Fibroblast of gingiva (primary cell): ENCODE results near the gene PPP5C.
"Not testable (repeated sequence)": the region's sequence is repeated elsewhere in the genome, so short reads cannot be mapped to it uniquely, and the experiment has no call there.

Experiments
- DNase-seq: peaks from one replicate; pipeline ENCODE4 v3.0.0-alpha.2; 2011; ENCODE audit warnings: low read depth

PPP5C gene

DNA sequence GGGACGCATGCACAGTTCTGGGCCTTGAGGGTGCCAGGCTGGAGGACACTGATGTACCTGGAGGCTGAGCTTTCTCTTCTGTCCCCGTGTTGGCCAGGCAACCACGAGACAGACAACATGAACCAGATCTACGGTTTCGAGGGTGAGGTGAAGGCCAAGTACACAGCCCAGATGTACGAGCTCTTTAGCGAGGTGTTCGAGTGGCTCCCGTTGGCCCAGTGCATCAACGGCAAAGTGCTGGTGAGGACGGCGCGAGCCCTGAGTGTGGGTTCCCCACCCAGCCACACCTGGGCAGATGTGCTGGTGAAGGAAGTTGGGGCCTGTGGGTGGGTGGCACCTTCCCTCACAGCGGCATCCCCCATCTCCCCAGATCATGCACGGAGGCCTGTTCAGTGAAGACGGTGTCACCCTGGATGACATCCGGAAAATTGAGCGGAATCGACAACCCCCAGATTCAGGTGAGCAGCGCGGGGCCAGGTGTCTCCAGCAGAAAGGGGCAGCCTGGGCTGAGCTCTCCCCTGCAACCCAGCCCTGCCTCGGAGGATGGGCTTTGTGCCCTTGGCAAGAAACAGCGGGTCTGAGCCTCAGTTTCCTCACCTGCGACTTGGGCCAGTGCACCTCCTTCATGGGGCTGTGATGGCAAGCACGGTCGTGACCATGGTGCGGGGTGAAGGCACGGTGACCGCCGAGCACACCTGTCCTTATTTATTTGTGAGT is 40.3 kb downstream of the PPP5C start:
- no peak for DNase-seq

DNA sequence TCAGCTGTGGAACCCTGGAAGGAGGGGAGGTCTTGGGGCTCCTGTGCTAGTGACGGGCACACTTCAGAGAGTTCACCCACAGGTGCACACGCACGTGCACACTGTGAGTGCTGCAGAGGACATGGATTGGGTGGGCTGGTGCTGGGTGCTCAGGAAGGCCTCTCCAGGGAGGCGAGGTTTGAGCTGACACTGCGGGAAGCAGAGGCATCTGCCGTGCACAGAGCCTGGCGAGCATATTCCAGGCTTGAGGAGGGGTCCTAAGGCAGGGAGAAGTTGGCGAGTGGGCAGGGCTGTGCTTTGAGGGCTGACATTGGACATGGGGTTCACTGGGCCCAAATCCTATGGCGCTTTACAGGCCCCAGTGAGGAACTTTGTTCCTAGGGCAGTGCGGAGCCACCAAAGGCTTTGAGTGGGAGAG is 40.8 kb downstream of the PPP5C start:
- DNase-seq = no peak

DNA sequence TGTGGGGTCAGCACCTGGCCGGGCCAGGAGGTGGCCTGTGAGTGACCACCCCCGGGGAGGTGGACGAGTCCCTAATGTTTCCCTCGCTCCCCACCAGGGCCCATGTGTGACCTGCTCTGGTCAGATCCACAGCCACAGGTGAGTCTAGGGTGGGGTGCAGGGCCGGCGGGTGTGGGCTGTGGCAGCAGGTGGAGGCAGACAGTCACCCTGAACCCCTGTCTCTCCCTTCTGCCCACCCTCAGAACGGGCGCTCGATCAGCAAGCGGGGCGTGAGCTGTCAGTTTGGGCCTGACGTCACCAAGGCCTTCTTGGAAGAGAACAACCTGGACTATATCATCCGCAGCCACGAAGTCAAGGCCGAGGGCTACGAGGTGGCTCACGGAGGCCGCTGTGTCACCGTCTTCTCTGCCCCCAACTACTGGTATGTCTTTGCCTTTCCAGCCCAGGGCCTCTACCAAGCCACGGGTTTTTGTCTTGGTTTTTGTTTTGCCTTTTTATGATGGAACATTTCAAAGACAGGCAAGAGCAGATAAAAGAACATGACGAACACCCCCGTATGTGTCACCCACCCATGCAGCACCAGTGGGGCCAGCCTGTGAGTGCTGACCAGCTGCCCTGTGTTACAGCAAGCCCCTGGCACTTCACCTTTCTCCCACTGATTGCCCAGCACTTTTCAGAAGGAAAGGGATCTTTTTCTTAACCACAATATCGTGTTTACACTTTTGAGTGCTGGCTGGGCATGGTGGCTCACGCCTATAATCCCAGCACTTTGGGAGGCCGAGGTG is 41.6 kb downstream of the PPP5C start:
- no peak for DNase-seq

DNA sequence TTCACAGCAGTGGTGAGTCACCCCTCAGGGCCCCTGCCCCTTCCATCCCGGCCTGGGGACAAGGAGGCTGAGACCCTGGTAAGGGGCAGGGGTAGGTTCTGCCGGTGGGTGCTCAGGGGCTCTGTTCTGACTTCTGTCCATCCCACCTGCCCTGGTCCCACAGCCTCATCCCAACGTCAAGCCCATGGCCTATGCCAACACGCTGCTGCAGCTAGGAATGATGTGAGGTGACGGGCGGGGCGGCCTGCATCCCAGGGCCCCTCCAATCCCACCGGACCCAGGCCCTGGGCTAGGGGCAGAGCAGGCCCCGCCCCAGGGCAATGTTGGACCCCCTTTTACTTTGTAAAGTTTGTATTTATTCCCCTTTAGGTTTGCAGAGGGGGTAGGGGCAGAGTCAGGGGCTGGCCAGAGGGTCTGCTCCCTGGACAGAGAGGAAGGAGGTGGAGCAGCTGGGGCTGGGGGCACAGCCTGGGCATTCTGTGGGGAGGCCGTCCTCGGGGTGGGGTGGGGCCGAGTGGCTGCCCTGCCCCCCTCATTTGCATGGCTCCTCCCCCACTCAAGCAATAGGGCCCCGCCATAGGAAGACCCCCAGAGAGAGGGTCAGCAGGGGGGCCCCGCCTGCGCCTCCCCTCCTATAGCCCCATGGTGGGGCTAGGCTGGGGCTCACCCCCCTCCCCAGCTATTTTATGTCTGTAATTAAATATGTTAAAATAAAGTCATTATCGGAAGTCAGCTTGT is 43.4 kb downstream of the PPP5C start:
- no peak for DNase-seq

DNA sequence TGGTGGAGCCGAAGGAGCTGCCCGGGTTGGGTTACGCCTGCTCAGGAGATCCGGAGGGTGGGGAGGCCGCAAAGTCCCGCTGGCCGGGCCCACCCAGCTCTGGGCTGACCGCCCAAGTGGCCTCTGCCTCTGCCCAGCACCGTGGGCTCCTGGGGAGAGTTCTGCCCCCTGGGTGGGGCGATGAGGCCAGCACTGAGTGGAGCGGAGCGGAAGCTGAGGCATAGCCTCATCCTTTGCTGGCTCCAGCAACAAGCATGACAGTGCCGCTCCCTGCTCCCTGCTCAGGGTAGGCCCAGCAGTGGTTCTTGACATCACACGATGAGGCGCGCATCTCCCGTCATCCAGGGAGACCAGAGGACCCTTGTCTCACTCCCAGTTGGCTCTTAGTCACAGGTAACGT is 44.0 kb downstream of the PPP5C start:
- DNase-seq = peak; percentile 76

DNA sequence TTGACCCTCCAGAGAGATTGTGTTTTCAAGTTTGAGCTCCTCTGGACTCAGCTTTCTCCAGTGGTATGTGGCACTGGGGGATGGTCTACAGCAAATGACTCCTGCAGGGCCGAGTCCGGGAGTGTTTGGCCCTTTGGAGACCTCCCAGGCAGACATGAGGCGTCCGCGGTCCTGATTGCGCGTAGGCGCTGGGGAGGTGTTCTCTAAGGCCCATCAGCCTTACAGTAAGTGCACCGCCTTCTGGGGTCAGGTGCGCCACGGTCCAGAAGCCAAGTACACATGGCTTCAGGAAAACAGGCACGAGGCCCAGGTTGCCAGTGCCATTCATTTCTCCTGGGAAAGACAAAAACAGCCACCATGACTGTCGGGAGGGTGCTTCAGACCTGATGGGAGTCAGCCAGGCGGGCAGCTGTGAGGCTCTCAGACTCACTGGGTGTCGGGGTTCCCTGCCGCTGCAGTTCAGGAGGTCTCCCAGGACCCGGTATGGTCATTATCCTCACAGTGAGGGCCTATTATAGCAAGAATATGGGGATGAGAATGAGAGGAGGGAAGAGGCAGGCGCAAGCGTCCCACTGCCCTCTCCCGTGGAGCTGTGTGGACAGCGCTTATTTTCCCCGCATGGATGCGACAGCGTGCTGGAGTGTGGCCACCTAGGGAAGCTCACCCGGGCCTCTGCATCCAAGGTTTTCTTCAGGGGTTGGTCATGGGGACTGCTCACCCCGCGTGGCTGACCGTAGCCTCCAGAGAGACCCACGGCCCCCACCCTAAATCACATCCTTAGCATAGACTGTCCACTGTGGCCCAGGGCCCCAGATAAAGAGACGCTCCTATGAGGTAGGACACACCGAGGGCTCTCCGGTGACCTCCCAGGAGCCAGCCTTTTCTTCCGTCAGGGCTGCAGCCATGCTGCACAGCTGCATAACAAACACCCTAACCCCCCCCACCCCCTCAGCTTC is 44.7 kb downstream of the PPP5C start:
- no peak for DNase-seq

DNA sequence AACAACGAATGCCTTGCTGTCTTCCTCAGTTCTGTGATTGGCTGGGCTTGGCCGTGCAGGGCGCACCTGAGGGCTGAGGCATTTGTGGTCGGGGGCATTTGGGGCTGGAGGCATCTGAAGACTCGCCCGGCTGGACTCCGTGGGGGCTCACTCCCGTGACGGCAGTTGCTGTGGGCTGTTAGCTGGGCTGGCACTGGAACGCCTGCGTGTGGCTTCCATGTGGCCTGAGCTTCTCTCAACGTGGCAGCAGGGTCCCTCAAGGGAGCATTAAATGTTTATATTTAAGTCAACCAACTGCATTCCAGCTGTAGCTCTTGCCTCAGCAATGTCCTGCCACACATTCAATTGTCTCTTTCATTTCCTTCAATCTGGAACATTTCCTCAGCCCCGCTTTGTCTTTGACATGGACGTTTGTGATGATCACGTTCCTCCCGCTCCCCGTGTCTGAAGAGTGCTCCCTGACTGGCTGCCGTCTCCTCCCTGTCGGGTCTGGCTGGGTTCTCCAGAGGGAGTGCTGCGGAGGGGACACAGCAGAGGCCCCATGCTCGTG is 45.4 kb downstream of the PPP5C start:
- DNase-seq = peak; percentile 92

DNA sequence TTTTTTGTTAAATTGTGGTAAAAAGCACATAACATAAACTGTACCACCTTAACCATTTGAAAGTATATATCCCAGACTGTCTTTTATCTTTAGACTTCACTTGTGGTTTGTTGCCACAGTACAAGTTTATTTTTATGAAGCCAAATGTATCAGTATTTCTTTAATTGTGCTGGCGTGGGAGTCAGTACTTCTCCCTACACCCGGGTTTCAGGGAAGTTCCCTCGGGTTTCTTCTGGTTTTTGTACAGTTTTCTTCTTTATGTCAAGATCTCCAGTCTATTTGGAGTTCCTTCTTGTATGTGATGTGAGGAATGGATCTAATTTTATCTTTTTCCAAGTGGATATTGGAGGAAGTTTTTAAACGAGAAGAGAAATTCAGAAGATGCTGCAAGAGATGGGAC is 46.0 kb downstream of the PPP5C start:
- DNase-seq = no peak

DNA sequence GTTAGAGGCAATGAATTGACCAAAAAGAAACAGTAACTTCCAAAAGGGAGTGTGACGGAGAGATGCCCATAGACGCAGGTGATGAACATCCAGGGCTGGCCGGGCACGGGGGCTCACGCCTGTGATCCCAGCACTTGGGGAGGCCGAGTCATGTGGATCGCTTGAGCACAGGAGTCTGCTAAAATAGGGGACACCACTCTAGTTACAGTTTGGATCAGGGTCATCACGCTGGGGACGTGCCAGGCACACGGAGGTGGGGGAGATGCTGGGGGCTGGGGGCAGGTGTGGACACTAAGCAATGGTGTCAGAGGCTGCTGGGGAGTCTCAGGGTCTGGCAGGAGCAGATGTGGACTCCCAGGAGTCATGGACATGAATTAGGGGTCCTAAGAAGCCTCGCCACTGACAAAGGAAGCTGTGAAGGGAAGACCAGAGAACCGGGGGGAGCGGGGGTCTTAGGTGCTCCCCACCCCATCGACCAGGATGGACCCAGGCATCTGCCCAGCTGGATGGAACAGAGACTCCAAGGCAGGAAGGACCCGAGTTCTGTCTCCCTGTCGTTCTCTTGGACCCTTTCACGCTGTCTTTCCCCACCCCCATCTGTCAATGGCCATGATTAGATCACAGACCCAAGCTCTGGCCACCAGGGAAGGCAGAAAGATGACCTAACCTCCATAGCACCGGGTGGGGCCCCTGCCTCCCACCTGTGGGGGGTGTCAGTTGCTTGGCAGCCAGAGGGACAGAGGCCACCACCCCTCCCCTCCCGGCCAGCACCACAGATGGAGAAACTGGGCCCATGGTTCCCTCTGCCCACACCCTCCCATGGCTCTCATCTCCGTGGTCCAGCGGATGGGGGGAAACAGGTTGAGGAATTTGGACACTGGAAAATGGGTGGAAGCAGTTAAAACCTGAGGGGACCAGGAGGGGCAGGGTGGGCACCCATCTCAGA is 46.8 kb downstream of the PPP5C start:
- DNase-seq = no peak

DNA sequence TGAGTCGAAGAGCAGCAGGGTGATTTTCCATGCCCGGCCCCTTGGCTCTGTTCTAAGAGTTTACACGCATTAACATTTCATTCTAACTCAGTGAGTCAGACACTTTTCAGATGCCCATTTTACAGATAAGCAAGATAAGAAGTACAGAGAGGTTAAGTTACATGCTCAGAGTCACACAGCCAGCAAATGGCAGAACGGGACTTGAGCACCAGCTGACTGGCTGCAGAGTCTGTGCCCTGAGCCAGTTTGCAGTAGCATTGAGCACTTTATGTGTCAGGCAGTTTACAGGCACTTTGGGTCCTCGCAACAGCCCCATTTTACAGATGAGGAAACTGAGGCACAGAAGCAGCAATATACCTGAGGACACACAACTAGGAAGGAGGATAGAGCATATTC is 47.5 kb downstream of the PPP5C start:
- no peak for DNase-seq

DNA sequence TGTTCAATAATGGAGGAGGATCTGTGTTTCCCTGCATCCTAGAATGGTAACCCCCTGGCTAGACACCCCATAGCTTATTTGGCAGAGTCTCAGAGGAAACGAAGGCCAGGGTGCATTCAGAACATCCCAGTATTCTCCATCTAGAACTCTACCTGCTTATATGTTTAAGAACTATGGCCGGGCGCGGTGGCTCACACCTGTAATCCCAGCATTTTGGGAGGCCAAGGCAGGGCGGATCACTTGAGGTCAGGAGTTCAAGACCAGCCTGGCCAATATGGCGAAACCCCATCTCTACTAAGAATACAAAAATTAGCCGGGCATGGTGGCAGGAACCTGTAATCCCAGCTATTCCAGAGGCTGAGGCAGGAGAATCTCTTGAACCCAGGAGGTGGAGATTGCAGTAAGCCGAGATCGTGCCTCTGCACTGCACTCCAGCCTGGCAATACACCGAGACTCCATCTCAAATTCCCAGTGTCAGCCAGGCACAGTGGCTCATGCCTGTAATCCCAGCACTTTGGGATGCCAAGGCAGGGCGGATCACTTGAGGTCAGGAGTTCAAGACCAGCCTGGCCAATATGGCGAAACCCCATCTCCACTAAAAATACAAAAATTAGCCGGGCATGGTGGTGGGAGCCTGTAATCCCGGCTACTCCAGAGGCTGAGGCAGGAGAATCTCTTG is 51.1 kb downstream of the PPP5C start:
- not testable (repeated sequence) for DNase-seq

DNA sequence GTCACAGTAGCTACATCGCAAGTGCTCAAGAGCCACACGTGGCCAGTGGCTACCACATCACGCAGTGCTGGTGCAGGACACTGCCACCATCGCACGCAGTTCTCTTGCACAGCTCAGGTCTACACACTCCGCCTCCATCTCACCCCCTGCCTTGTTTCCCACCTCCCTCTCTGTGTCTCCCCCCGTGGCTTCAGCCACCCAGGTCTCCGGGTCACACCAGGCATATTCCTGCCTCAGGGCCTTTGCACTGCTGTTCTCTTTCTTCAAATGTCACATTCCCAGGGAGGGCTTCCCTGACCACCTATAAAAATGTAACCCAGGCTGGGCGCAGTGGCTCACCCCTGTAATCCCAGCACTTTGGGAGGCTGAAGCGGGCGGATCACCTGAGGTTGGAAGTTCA is 55.8 kb downstream of the PPP5C start:
- no peak for DNase-seq

DNA sequence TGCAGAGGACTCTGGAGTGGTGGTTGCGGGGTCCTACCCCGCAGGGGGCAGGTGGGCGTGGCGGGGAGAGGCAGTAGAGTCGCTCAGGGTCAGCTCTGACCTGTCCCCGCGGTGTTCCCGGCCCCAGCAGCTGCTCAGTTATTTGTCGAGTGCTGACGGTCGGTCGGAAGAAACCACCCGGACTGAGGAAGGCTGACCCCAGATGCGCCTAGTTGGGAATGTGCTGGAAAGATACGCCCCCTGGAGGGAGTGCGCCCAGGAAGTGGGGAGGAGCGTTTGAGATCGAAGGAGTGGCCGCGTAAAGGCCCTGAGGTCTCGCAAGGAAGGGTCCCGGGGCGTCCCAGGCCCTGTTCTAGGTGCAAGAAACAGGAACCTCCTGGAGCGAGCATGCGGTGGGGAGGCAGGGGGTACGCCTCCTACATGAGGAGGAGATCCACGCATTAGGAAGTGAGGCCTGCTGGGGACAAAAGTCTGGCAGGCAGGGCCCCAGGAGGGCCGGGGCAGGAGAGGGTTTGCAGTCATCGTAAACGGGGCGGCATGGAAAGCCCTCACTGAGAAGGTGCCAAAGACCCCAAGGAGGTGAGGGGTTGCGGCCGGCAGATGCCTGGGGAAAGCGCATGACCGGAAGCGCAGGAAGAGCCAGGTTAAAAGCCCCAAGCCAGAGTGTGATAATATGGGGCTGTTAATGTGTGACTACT is 57.3 kb downstream of the PPP5C start:
- DNase-seq = peak; percentile 42

DNA sequence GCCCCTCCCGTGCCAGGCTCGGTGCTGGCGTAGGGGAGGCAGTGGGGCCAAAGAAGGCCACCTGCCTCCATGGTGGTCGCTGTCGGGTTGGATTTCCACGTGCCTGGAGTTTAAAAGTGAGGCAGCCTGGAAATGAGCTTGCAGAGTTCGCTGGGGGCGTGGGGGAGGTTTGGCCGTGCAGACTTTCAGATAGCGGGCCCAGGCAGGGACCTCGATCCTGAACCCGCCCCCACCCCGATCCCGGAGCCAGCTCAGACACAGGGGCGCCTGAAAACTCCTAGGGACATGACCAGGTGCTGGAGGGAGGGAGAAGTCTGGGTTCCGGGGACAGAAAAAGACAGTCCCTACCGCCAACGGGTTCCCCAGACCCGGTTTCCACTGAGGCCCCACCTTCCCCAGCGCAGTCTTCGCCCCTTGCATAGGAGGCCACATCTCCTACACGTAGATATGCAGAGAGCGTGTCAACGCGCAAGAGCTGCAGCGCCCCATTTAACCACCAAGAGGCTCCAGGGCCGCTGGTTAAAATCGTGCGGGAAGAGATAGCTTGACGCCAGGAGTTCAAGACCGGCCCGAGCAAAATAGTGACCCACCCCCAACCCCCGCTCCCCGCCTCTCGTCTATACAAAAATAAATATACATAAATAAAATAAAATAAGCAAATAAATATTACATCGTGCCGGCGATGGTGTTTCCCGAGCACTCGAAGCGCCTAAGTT is 58.0 kb downstream of the PPP5C start:
- no peak for DNase-seq

DNA sequence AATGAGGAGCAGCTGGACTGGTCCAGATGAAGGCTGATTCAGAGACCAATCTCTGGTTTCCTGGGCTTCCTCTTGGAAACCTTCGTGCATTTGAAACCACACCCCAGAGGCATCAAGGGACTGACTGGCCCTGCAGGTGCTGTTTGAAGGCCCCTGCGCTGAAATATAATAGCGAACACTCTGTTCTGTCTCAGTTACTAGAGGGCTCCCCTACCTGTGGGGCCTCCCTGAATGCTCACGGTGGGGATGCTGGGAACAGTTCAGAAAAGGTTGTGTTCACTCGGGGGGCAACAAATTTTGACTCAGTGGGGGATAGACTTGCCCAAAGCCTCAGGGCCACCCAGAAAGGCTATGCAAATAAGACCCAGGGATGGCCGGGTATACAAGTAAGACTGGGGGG is 60.1 kb downstream of the PPP5C start:
- no peak for DNase-seq

DNA sequence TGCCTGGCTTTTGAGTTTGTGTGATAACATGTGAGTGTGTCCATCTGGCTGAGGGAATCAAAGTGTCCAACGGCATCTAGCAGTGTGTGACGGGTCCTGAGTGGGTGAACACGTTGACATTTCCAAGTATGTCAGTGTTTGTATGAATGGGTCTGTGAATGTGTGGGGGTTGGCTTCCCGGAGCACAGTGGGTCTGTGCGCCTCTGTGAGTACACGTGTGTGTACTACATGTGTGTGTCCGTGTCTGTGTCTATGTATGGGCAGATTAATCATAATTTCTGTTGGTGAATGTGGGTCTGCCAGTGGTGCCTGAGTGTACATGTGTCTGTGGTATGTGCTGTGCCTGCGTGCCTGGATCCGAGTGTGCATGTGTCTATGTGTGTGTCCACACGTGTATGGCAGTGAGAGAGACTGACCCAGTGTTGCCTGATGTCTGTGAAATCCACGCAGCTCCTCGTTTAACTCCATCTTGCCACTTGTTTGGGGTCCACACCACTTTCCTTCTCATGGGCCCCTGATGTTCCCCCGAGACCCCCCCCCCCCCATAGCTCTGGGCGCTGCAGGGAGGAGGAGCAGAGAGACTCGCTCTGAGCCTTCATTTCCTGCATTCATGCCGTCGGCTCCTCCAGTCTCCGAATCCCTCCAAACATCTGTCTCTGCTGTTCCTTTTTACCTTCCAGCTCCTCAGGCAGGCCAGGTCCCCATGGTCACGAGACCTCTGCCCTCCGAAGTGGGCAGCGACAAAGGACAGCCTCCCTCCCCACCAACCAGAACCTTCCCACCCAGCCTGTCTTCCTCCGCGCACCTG is 61.2 kb downstream of the PPP5C start:
- no peak for DNase-seq

DNA sequence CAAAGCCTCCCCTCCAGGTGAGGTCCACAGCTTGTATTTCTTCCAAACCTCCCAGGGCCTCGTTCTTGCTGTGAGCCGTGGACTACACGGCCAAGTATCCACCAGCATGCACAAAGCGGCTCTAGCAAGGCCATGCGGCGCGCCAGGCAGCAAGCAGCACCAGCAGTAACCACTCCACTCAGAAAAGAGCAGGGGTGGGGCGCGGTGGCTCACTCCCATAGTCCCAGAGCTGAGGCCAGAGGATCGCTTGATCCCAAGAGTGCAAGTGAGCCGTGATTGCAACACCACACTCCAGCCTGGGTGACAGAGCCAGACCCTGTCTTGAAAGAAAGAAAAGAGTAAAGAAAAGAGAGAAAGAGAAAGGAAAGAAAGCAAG is 61.8 kb downstream of the PPP5C start:
- peak; percentile 42 for DNase-seq

DNA sequence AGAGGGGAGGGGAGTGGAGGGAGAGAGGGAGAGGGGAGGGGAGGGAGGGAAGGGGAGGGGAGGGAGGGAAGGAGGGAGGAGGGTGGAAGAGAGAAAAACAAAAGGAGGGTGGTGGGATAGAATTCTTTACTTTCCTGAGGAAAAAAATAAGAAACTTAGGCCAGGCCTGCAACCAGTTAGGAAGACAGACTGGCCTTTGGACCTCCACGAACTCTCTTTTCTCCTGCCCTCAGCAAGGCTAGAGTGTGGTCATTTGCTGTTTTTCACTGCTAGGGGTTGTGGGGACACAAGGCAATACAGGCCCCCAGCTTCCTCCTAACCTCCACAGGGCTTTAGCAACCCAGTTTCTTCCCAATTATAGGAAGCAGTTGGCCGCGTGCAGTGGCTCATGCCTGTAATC is 62.3 kb downstream of the PPP5C start:
- DNase-seq = no peak
